MM.1S (cell line): Measurements from ENCODE around the gene ZNF229.

Experiments
- EZH2 ChIP-seq: fragments of 300-600 bp; sonication (generic); optimal IDR thresholded peaks from 2 replicates; pipeline ENCODE3; 2017; ENCODE audit warnings: low read depth, mild to moderate bottlenecking, antibody characterized with exemption, low read length, mixed read lengths
- EZH2phosphoT487 ChIP-seq: fragments of 300-600 bp; sonication (generic); IDR thresholded peaks from 2 replicates; pipeline ENCODE4 v1.6.1; 2018; ENCODE audit warnings: antibody characterized with exemption, low read length
- TF ChIP-seq, protein P1 (sequence below): fragments of 300-600 bp; sonication (generic); IDR thresholded peaks from 2 replicates; pipeline ENCODE4 v1.5.1; 2016; ENCODE audit warnings: antibody characterized with exemption, low read length, mixed read lengths

DNA sequence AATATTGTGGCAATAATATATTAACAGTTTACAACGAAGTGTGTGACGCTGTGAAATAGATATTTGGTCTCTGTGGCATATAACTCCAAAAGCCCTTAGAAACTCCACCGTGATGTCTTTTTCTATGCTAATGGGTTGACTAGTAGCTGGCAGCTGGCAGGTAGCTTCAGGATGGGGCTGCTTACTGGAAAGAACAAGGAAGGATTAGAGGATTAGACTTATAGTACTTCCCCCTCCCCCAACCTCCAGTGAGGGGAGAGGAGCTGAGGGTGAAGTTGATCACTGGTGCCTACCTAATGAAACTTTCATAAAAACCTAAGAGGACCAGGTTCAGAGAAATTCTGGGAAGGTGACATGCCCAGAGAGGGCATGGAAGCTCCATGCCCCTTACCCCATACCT is 9.8 kb downstream of the ZNF229 start:
- TF ChIP-seq, protein P1, sequence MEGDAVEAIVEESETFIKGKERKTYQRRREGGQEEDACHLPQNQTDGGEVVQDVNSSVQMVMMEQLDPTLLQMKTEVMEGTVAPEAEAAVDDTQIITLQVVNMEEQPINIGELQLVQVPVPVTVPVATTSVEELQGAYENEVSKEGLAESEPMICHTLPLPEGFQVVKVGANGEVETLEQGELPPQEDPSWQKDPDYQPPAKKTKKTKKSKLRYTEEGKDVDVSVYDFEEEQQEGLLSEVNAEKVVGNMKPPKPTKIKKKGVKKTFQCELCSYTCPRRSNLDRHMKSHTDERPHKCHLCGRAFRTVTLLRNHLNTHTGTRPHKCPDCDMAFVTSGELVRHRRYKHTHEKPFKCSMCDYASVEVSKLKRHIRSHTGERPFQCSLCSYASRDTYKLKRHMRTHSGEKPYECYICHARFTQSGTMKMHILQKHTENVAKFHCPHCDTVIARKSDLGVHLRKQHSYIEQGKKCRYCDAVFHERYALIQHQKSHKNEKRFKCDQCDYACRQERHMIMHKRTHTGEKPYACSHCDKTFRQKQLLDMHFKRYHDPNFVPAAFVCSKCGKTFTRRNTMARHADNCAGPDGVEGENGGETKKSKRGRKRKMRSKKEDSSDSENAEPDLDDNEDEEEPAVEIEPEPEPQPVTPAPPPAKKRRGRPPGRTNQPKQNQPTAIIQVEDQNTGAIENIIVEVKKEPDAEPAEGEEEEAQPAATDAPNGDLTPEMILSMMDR = no peak
- no peak for TF ChIP-seq EZH2phosphoT487
- TF ChIP-seq EZH2 = no peak
